ENCODE measurements around the gene PRMT9. TPM values are rescaled to one million over a fixed set of nuclear protein-coding genes. Genes with fewer than 3 reads are reported as not detected.

The PRMT9 gene
- polyA plus RNA-seq, 4 donors = 1.9 to 11.1 (median 3.6) TPM

- DNase-seq (no peak), FAIRE-seq (no peak)
- H3K4me3 ChIP-seq (ENCODE audit: low read depth in 1 of 3, low read length in 3 of 3) = no peak overlapping the region
- H3K4me1 ChIP-seq (ENCODE audit: control insufficient read depth in 3 of 3, insufficient read depth in 2 of 3, low read depth in 1 of 3, low read length in 2 of 3) = no peaks in the 10 kb centered on the region
- H3K27ac ChIP-seq (ENCODE audit: low read depth in 1 of 3, low read length in 2 of 3) = no peak overlapping the region
- no peaks in the 10 kb centered on the region for H3K9me3 ChIP-seq (ENCODE audit: control insufficient read depth in 2 of 2, insufficient read depth in 1 of 2, low read depth in 1 of 2, low read length in 1 of 2)
- H3K27me3 ChIP-seq (ENCODE audit: control insufficient read depth in 3 of 3, insufficient read depth in 3 of 3, low read length in 3 of 3) = no peaks in the 10 kb centered on the region
- H3K36me3 ChIP-seq (ENCODE audit: control insufficient read depth in 3 of 3, insufficient read depth in 2 of 3, low read depth in 1 of 3, low read length in 3 of 3) = peaks cover 0 to 28% (median 12%) of the 10 kb centered on the region in 3 donors
- WGBS, 3 donors = 97 to 98% (median 98%) methylated on average over 4 of the region's 4 CpGs
Observed at GRCh38 chr4:147626903-147627302, 57.1 kb downstream of the PRMT9 start.

- H3K36me3 ChIP-seq (ENCODE audit: control insufficient read depth in 3 of 3, insufficient read depth in 2 of 3, low read depth in 1 of 3, low read length in 3 of 3) = peaks cover 0 to 25% (median 9%) of the 10 kb centered on the region in 3 donors
- no peak for DNase-seq
- FAIRE-seq = no peak
- WGBS, 3 donors = 90 to 95% (median 91%) methylated on average over 6 of the region's 6 CpGs
- H3K9me3 ChIP-seq (ENCODE audit: control insufficient read depth in 2 of 2, insufficient read depth in 1 of 2, low read depth in 1 of 2, low read length in 1 of 2) = no peaks in the 10 kb centered on the region
- no peaks in the 10 kb centered on the region for H3K27me3 ChIP-seq (ENCODE audit: control insufficient read depth in 3 of 3, insufficient read depth in 3 of 3, low read length in 3 of 3)
- no peak overlapping the region for H3K4me3 ChIP-seq (ENCODE audit: low read depth in 1 of 3, low read length in 3 of 3)
- no peak overlapping the region for H3K27ac ChIP-seq (ENCODE audit: low read depth in 1 of 3, low read length in 2 of 3)
- H3K4me1 ChIP-seq (ENCODE audit: control insufficient read depth in 3 of 3, insufficient read depth in 2 of 3, low read depth in 1 of 3, low read length in 2 of 3) = peaks cover 0 to 4% (median 0%) of the 10 kb centered on the region in 3 donors
Observed at GRCh38 chr4:147625733-147626132, 58.2 kb downstream of the PRMT9 start.

GRCh38 chr4:147620315-147620714 is 63.6 kb downstream of the PRMT9 start:
- 67 to 78% (median 77%) methylated on average over 2 of the region's 2 CpGs for WGBS, 3 donors
- H3K27ac ChIP-seq (ENCODE audit: low read depth in 1 of 3, low read length in 2 of 3) = no peak overlapping the region
- H3K27me3 ChIP-seq (ENCODE audit: control insufficient read depth in 3 of 3, insufficient read depth in 3 of 3, low read length in 3 of 3) = no peaks in the 10 kb centered on the region
- no peak for DNase-seq
- FAIRE-seq = no peak
- no peaks in the 10 kb centered on the region for H3K9me3 ChIP-seq (ENCODE audit: control insufficient read depth in 2 of 2, insufficient read depth in 1 of 2, low read depth in 1 of 2, low read length in 1 of 2)
- no peak overlapping the region for H3K4me3 ChIP-seq (ENCODE audit: low read depth in 1 of 3, low read length in 3 of 3)
- H3K36me3 ChIP-seq (ENCODE audit: control insufficient read depth in 3 of 3, insufficient read depth in 2 of 3, low read depth in 1 of 3, low read length in 3 of 3) = peaks cover 0 to 13% (median 2%) of the 10 kb centered on the region in 3 donors
- H3K4me1 ChIP-seq (ENCODE audit: control insufficient read depth in 3 of 3, insufficient read depth in 2 of 3, low read depth in 1 of 3, low read length in 2 of 3) = peaks cover 4 to 7% (median 6%) of the 10 kb centered on the region in 3 donors

GRCh38 chr4:147617841-147618691 is 65.9 kb downstream of the PRMT9 start:
- Histone ChIP-seq H3K27ac (ENCODE audit: low read depth in 1 of 3, low read length in 2 of 3) (peak overlapping the region; percentile 73 to 91 (median 87)), H3K36me3 (ENCODE audit: control insufficient read depth in 3 of 3, insufficient read depth in 2 of 3, low read depth in 1 of 3, low read length in 3 of 3) (peaks cover 0 to 8% (median 1%) of the 10 kb centered on the region in 3 donors), H3K4me1 (ENCODE audit: control insufficient read depth in 3 of 3, insufficient read depth in 2 of 3, low read depth in 1 of 3, low read length in 2 of 3) (peaks cover 4 to 7% (median 6%) of the 10 kb centered on the region in 3 donors), H3K4me3 (ENCODE audit: low read depth in 1 of 3, low read length in 3 of 3) (peak overlapping the region; percentile 66 to 75 (median 74)), H3K27me3 (ENCODE audit: control insufficient read depth in 3 of 3, insufficient read depth in 3 of 3, low read length in 3 of 3) (no peaks in the 10 kb centered on the region), H3K9me3 (ENCODE audit: control insufficient read depth in 2 of 2, insufficient read depth in 1 of 2, low read depth in 1 of 2, low read length in 1 of 2) (no peaks in the 10 kb centered on the region)
- 5 to 10% (median 7%) methylated on average over 17 of the region's 17 CpGs for WGBS, 3 donors
- FAIRE-seq (no peak), DNase-seq (peak in 1 of 2 donors; percentile 43)

- FAIRE-seq = peak; percentile 90
- WGBS, 3 donors = 0 to 1% (median 0%) methylated on average over 37 of the region's 37 CpGs
Observed at GRCh38 chr4:147617173-147617840, 66.7 kb downstream of the PRMT9 start, which contains the start of gene TMEM184C. TSS of gene TMEM184C (plus strand) at chr4:147617397. CDS start at chr4:147617957, 560 bp downstream.

GRCh38 chr4:147616849-147617172 is 67.2 kb downstream of the PRMT9 start:
- no peak for FAIRE-seq
- 30 to 34% (median 31%) methylated on average over 6 of the region's 6 CpGs for WGBS, 3 donors
- H3K27ac ChIP-seq (ENCODE audit: low read depth in 1 of 3, low read length in 2 of 3) = peak overlapping the region in 1 of 3 donors; percentile 87
- H3K36me3 ChIP-seq (ENCODE audit: control insufficient read depth in 3 of 3, insufficient read depth in 2 of 3, low read depth in 1 of 3, low read length in 3 of 3) = no peaks in the 10 kb centered on the region
- H3K9me3 ChIP-seq (ENCODE audit: control insufficient read depth in 2 of 2, insufficient read depth in 1 of 2, low read depth in 1 of 2, low read length in 1 of 2) = no peaks in the 10 kb centered on the region
- no peaks in the 10 kb centered on the region for H3K27me3 ChIP-seq (ENCODE audit: control insufficient read depth in 3 of 3, insufficient read depth in 3 of 3, low read length in 3 of 3)
- peak overlapping the region; percentile 18 to 75 (median 74) for H3K4me3 ChIP-seq (ENCODE audit: low read depth in 1 of 3, low read length in 3 of 3)
- H3K4me1 ChIP-seq (ENCODE audit: control insufficient read depth in 3 of 3, insufficient read depth in 2 of 3, low read depth in 1 of 3, low read length in 2 of 3) = peaks cover 4 to 7% (median 6%) of the 10 kb centered on the region in 3 donors
- DNase-seq = no peak

More at GRCh38 chr4:147617173-147617840, 66.7 kb downstream of the PRMT9 start, which contains the start of gene TMEM184C:
- peak within 1 kb of the TSS; percentile 73 to 91 (median 87) for H3K27ac ChIP-seq (ENCODE audit: low read depth in 1 of 3, low read length in 2 of 3)
- DNase-seq = peak; percentile 99
- H3K36me3 ChIP-seq (ENCODE audit: control insufficient read depth in 3 of 3, insufficient read depth in 2 of 3, low read depth in 1 of 3, low read length in 3 of 3) = peaks cover 0 to 3% (median 0%) of the 10 kb centered on the region in 3 donors
- H3K27me3 ChIP-seq (ENCODE audit: control insufficient read depth in 3 of 3, insufficient read depth in 3 of 3, low read length in 3 of 3) = no peaks in the 10 kb centered on the region
- H3K9me3 ChIP-seq (ENCODE audit: control insufficient read depth in 2 of 2, insufficient read depth in 1 of 2, low read depth in 1 of 2, low read length in 1 of 2) = no peaks in the 10 kb centered on the region
- H3K4me1 ChIP-seq (ENCODE audit: control insufficient read depth in 3 of 3, insufficient read depth in 2 of 3, low read depth in 1 of 3, low read length in 2 of 3) = peaks cover 4 to 7% (median 6%) of the 10 kb centered on the region in 3 donors
- H3K4me3 ChIP-seq (ENCODE audit: low read depth in 1 of 3, low read length in 3 of 3) = peak within 1 kb of the TSS; percentile 66 to 75 (median 74)

GRCh38 chr4:147610686-147611085 is 73.3 kb downstream of the PRMT9 start:
- Histone ChIP-seq H3K27ac (ENCODE audit: low read depth in 1 of 3, low read length in 2 of 3) (no peak overlapping the region), H3K27me3 (ENCODE audit: control insufficient read depth in 3 of 3, insufficient read depth in 3 of 3, low read length in 3 of 3) (no peaks in the 10 kb centered on the region), H3K9me3 (ENCODE audit: control insufficient read depth in 2 of 2, insufficient read depth in 1 of 2, low read depth in 1 of 2, low read length in 1 of 2) (no peaks in the 10 kb centered on the region), H3K36me3 (ENCODE audit: control insufficient read depth in 3 of 3, insufficient read depth in 2 of 3, low read depth in 1 of 3, low read length in 3 of 3) (no peaks in the 10 kb centered on the region), H3K4me3 (ENCODE audit: low read depth in 1 of 3, low read length in 3 of 3) (no peak overlapping the region), H3K4me1 (ENCODE audit: control insufficient read depth in 3 of 3, insufficient read depth in 2 of 3, low read depth in 1 of 3, low read length in 2 of 3) (no peaks in the 10 kb centered on the region)
- FAIRE-seq (no peak), DNase-seq (no peak)
- 88 to 93% (median 91%) methylated on average over 1 of the region's 1 CpG for WGBS, 3 donors

- Histone ChIP-seq H3K4me3 (ENCODE audit: low read depth in 1 of 3, low read length in 3 of 3) (no peak overlapping the region), H3K36me3 (ENCODE audit: control insufficient read depth in 3 of 3, insufficient read depth in 2 of 3, low read depth in 1 of 3, low read length in 3 of 3) (no peaks in the 10 kb centered on the region), H3K27me3 (ENCODE audit: control insufficient read depth in 3 of 3, insufficient read depth in 3 of 3, low read length in 3 of 3) (no peaks in the 10 kb centered on the region), H3K4me1 (ENCODE audit: control insufficient read depth in 3 of 3, insufficient read depth in 2 of 3, low read depth in 1 of 3, low read length in 2 of 3) (no peaks in the 10 kb centered on the region), H3K27ac (ENCODE audit: low read depth in 1 of 3, low read length in 2 of 3) (no peak overlapping the region), H3K9me3 (ENCODE audit: control insufficient read depth in 2 of 2, insufficient read depth in 1 of 2, low read depth in 1 of 2, low read length in 1 of 2) (no peaks in the 10 kb centered on the region)
- DNase-seq (peak in 1 of 2 donors; percentile 70), FAIRE-seq (no peak)
- 21 to 56% (median 54%) methylated on average over 1 of the region's 1 CpG for WGBS, 3 donors
Observed at GRCh38 chr4:147607471-147607870, 76.5 kb downstream of the PRMT9 start.
